ENCODE data around the gene REP15.

DNA sequence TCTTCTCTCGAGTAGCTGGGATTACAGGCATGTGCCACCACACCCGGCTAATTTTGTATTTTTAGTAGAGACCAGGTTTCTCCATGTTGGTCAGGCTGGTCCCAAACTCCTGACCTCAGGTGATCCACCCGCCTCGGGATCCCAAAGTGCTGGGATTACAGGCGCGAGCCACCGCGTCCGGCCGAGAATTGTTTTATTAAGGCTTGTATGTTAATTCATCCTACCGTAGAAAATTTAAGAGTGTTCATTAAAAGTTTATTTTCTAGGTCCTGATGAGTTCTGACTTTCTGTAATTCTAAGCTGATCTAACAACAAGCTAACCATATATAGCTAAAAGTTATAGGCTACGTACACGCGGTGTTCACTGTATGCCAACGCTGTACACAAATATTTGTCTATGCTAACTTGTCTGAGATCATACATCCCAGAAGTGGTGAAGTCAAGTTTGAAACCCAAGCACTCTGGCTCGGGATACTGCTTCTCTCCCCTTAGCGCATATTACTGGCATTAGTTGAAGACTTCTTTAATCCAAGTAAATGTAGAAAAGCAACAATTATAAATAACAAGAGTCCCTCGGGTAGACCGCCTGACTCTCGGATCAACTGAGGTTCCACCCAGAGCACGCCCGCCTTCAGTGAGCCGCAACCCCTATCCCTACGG lies 13.8 kb downstream of the REP15 start:
- TF ChIP-seq, protein P1, sequence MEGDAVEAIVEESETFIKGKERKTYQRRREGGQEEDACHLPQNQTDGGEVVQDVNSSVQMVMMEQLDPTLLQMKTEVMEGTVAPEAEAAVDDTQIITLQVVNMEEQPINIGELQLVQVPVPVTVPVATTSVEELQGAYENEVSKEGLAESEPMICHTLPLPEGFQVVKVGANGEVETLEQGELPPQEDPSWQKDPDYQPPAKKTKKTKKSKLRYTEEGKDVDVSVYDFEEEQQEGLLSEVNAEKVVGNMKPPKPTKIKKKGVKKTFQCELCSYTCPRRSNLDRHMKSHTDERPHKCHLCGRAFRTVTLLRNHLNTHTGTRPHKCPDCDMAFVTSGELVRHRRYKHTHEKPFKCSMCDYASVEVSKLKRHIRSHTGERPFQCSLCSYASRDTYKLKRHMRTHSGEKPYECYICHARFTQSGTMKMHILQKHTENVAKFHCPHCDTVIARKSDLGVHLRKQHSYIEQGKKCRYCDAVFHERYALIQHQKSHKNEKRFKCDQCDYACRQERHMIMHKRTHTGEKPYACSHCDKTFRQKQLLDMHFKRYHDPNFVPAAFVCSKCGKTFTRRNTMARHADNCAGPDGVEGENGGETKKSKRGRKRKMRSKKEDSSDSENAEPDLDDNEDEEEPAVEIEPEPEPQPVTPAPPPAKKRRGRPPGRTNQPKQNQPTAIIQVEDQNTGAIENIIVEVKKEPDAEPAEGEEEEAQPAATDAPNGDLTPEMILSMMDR (IDR thresholded peaks at IDR 0.05): no peak
- TF ChIP-seq POLR2A (IDR thresholded peaks at IDR 0.05; ENCODE audit: low read depth) (no peak), POLR2AphosphoS5 (IDR thresholded peaks at IDR 0.05) (no peak), EP300 (IDR thresholded peaks at IDR 0.05) (no peak)
